ENCODE data around the gene NDFIP2.

NDFIP2 gene

GRCh38 chr13:79434556-79434955 is 46.4 kb upstream of the NDFIP2 start:
- Histone ChIP-seq H3K27me3 (ENCODE audit: low read length) (no peaks in the 10 kb centered on the region), H3K9me2 (replicated peaks; ENCODE audit: insufficient read depth, low read length) (no peaks in the 10 kb centered on the region), H3K36me3 (ENCODE audit: low read length) (no peaks in the 10 kb centered on the region), H3K79me2 (ENCODE audit: insufficient read depth, low read length) (no peaks in the 10 kb centered on the region), H3K9me3 (ENCODE audit: insufficient read depth, low read length) (no peaks in the 10 kb centered on the region), H3K27ac (ENCODE audit: low read depth, low read length) (no peak overlapping the region), H3K9ac (ENCODE audit: low read length) (no peak overlapping the region), H3K4me2 (ENCODE audit: low read depth, low read length, poor library complexity, severe bottlenecking) (no peak overlapping the region), H4K20me1 (ENCODE audit: low read depth, low read length) (no peaks in the 10 kb centered on the region), H2AFZ (ENCODE audit: low read depth, low read length, severe bottlenecking) (no peak overlapping the region), H3K4me3 (ENCODE audit: insufficient read depth, low read length, poor library complexity, severe bottlenecking) (no peak overlapping the region), H3F3A (ENCODE audit: insufficient read depth) (no peaks in the 10 kb centered on the region)
- no peak for TF ChIP-seq EZH2phosphoT487 (conservative IDR thresholded peaks at IDR 0.05; ENCODE audit: low read length)
- TF ChIP-seq, protein P1, sequence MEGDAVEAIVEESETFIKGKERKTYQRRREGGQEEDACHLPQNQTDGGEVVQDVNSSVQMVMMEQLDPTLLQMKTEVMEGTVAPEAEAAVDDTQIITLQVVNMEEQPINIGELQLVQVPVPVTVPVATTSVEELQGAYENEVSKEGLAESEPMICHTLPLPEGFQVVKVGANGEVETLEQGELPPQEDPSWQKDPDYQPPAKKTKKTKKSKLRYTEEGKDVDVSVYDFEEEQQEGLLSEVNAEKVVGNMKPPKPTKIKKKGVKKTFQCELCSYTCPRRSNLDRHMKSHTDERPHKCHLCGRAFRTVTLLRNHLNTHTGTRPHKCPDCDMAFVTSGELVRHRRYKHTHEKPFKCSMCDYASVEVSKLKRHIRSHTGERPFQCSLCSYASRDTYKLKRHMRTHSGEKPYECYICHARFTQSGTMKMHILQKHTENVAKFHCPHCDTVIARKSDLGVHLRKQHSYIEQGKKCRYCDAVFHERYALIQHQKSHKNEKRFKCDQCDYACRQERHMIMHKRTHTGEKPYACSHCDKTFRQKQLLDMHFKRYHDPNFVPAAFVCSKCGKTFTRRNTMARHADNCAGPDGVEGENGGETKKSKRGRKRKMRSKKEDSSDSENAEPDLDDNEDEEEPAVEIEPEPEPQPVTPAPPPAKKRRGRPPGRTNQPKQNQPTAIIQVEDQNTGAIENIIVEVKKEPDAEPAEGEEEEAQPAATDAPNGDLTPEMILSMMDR (IDR thresholded peaks at IDR 0.05; ENCODE audit: insufficient read depth, low read length, poor library complexity, severe bottlenecking), result no peak

GRCh38 chr13:79435561-79435990 is 45.4 kb upstream of the NDFIP2 start:
- H3K9me3 ChIP-seq (ENCODE audit: insufficient read depth, low read length), result no peaks in the 10 kb centered on the region
- H2AFZ ChIP-seq (ENCODE audit: low read depth, low read length, severe bottlenecking), result no peak overlapping the region
- no peaks in the 10 kb centered on the region for H4K20me1 ChIP-seq (ENCODE audit: low read depth, low read length)
- no peaks in the 10 kb centered on the region for H3F3A ChIP-seq (ENCODE audit: insufficient read depth)
- no peaks in the 10 kb centered on the region for H3K9me2 ChIP-seq (replicated peaks; ENCODE audit: insufficient read depth, low read length)
- no peaks in the 10 kb centered on the region for H3K27me3 ChIP-seq (ENCODE audit: low read length)
- H3K4me3 ChIP-seq (ENCODE audit: insufficient read depth, low read length, poor library complexity, severe bottlenecking), result no peak overlapping the region
- H3K36me3 ChIP-seq (ENCODE audit: low read length), result no peaks in the 10 kb centered on the region
- no peak overlapping the region for H3K9ac ChIP-seq (ENCODE audit: low read length)
- TF ChIP-seq EZH2phosphoT487 (conservative IDR thresholded peaks at IDR 0.05; ENCODE audit: low read length), result no peak
- TF ChIP-seq, protein P1 (IDR thresholded peaks at IDR 0.05; ENCODE audit: insufficient read depth, low read length, poor library complexity, severe bottlenecking), result no peak
- H3K4me2 ChIP-seq (ENCODE audit: low read depth, low read length, poor library complexity, severe bottlenecking), result no peak overlapping the region
- no peaks in the 10 kb centered on the region for H3K79me2 ChIP-seq (ENCODE audit: insufficient read depth, low read length)
- no peak overlapping the region for H3K27ac ChIP-seq (ENCODE audit: low read depth, low read length)

DNA sequence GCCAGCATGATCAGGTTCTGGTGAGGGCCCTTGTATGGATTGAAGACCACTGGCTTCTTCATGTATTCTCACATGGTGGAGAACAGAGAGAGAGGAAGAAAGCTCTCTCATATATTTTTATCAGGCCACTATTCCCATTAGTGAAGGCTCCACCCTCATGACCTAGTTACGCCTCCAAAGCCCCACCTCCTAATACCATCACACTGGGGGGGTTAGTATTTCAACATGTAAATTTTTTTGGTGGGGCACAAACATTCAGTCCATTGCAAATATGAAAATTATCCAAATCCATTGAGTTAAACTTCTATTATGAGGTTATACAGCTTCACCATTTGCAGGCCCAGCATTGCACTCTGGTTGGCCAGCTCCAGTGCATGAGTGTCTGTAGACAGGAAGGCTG is 41.7 kb upstream of the NDFIP2 start:
- no peak overlapping the region for H3K9ac ChIP-seq (ENCODE audit: low read length)
- H3K9me3 ChIP-seq (ENCODE audit: insufficient read depth, low read length), result no peaks in the 10 kb centered on the region
- no peaks in the 10 kb centered on the region for H3K27me3 ChIP-seq (ENCODE audit: low read length)
- H2AFZ ChIP-seq (ENCODE audit: low read depth, low read length, severe bottlenecking), result no peak overlapping the region
- no peaks in the 10 kb centered on the region for H3K9me2 ChIP-seq (replicated peaks; ENCODE audit: insufficient read depth, low read length)
- no peaks in the 10 kb centered on the region for H4K20me1 ChIP-seq (ENCODE audit: low read depth, low read length)
- no peaks in the 10 kb centered on the region for H3K36me3 ChIP-seq (ENCODE audit: low read length)
- TF ChIP-seq, protein P1 (IDR thresholded peaks at IDR 0.05; ENCODE audit: insufficient read depth, low read length, poor library complexity, severe bottlenecking), result no peak
- TF ChIP-seq EZH2phosphoT487 (conservative IDR thresholded peaks at IDR 0.05; ENCODE audit: low read length), result no peak
- no peaks in the 10 kb centered on the region for H3F3A ChIP-seq (ENCODE audit: insufficient read depth)
- H3K4me2 ChIP-seq (ENCODE audit: low read depth, low read length, poor library complexity, severe bottlenecking), result no peak overlapping the region
- no peaks in the 10 kb centered on the region for H3K79me2 ChIP-seq (ENCODE audit: insufficient read depth, low read length)
- H3K4me3 ChIP-seq (ENCODE audit: insufficient read depth, low read length, poor library complexity, severe bottlenecking), result no peak overlapping the region
- no peak overlapping the region for H3K27ac ChIP-seq (ENCODE audit: low read depth, low read length)
